HEK293T (cell line): ENCODE measurements around the gene IGFL2.

ENCODE experiments used
- NFRKB ChIP-seq: fragments of 450-650 bp; IDR thresholded peaks from 2 replicates; pipeline ENCODE4 v1.6.1; 2016; ENCODE audit warnings: mild to moderate bottlenecking, moderate library complexity
- SP1 ChIP-seq: fragments of 450-650 bp; IDR thresholded peaks from 2 replicates; pipeline ENCODE4 v1.6.1; 2017
- TARDBP ChIP-seq: fragments of 450-650 bp; IDR thresholded peaks from 2 replicates; pipeline ENCODE4 v1.6.1; 2016

- TF ChIP-seq TARDBP (no peak), SP1 (no peak), NFRKB (no peak)
These were observed 14.9 kb upstream of the IGFL2 start for GRCh38 chr19:46133101-46133627.
